GM19043 (cell line): ENCODE measurements around the gene PPT1.
A peak's percentile ranks its signal among the peaks of the same experiment; 100 is the strongest.
"Not testable (repeated sequence)": the region's sequence is repeated elsewhere in the genome, so short reads cannot be mapped to it uniquely, and the experiment has no call there.

Source experiments
- ATAC-seq: cut with Tn5 transposase; IDR thresholded peaks from one replicate; pipeline ENCODE4 v1.9.1; 2021; ENCODE audit warnings: low read depth; ENCODE audit not compliant: unreplicated experiment

The PPT1 gene

GRCh38 chr1:40092706-40093639 is 4.1 kb downstream of the PPT1 start:
- no peak for ATAC-seq

GRCh38 chr1:40092241-40092640 is 4.8 kb downstream of the PPT1 start:
- no peak for ATAC-seq

- ATAC-seq: no peak
These were observed 6.2 kb downstream of the PPT1 start for GRCh38 chr1:40090652-40091355.

- not testable (repeated sequence) for ATAC-seq
These were observed 12.3 kb downstream of the PPT1 start for GRCh38 chr1:40084750-40085149.

- ATAC-seq: no peak
These were observed 15.2 kb downstream of the PPT1 start for GRCh38 chr1:40081871-40082270.

- no peak for ATAC-seq
These were observed 17.2 kb downstream of the PPT1 start for GRCh38 chr1:40079774-40080400.

- ATAC-seq: no peak
These were observed 18.3 kb downstream of the PPT1 start for GRCh38 chr1:40078512-40079333.

GRCh38 chr1:40076895-40077312 is 20.1 kb downstream of the PPT1 start:
- ATAC-seq: no peak

GRCh38 chr1:40075266-40075665 is 21.8 kb downstream of the PPT1 start:
- no peak for ATAC-seq

GRCh38 chr1:40073062-40073461 is 24.0 kb downstream of the PPT1 start:
- no peak for ATAC-seq

GRCh38 chr1:40072142-40072541 is 24.9 kb downstream of the PPT1 start:
- no peak for ATAC-seq

GRCh38 chr1:40067851-40068250 is 29.2 kb downstream of the PPT1 start:
- no peak for ATAC-seq

- no peak for ATAC-seq
These were observed 30.0 kb downstream of the PPT1 start for GRCh38 chr1:40067023-40067422.

GRCh38 chr1:40064797-40065499 is 32.1 kb downstream of the PPT1 start:
- peak; percentile 68 for ATAC-seq

GRCh38 chr1:40059960-40060750 is 36.9 kb downstream of the PPT1 start:
- ATAC-seq: no peak

GRCh38 chr1:40059338-40059959 is 37.6 kb downstream of the PPT1 start:
- peak; percentile 58 for ATAC-seq

- no peak for ATAC-seq
These were observed 38.4 kb downstream of the PPT1 start for GRCh38 chr1:40058453-40059337.

- no peak for ATAC-seq
These were observed 39.0 kb downstream of the PPT1 start for GRCh38 chr1:40058097-40058452.
